Gastroesophageal sphincter (tissue), 4 donors: ENCODE measurements around the gene GSTCD. TPM values are rescaled to one million over a fixed set of nuclear protein-coding genes. Genes with fewer than 3 reads are reported as not detected.
"Not testable (repeated sequence)": the region's sequence is repeated elsewhere in the genome, so short reads cannot be mapped to it uniquely, and the experiment has no call there.

Experiments
- ATAC-seq: fragments of 150-250 bp; one replicate; pipeline ENCODE4 v1.9.1; 2016; ENCODE audit warnings: mild to moderate bottlenecking, moderate library complexity
- H3K27ac ChIP-seq, 4 donors: fragments of 200-600 bp; sonication (generic) in 3 of 4; 1 replicate in 3 of 4; 2 replicates in 1 of 4; pipeline ENCODE4 v1.5.1; 2016 to 2019
- H3K27me3 ChIP-seq: fragments of 200-600 bp; sonication (generic); one replicate; pipeline ENCODE4 v1.5.1; 2019
- H3K36me3 ChIP-seq, 2 donors: fragments of 200-600 bp; sonication (generic); one replicate each; pipeline ENCODE4 v1.5.1; 2019; ENCODE audit warnings: control low read depth in 1 of 2
- H3K4me1 ChIP-seq, 3 donors: fragments of 200-600 bp; sonication (generic); 1 replicate in 2 of 3; 2 replicates in 1 of 3; pipeline ENCODE4 v1.5.1; 2016 to 2019; ENCODE audit warnings: control low read depth in 2 of 3
- H3K4me3 ChIP-seq, 2 donors: fragments of 200-600 bp; sonication (generic); one replicate each; pipeline ENCODE4 v1.5.1; 2019; ENCODE audit warnings: mild to moderate bottlenecking in 1 of 2, moderate library complexity in 1 of 2
- H3K9me3 ChIP-seq, 3 donors: fragments of 200-600 bp; sonication (generic); one replicate each; pipeline ENCODE4 v1.5.1; 2017 to 2019; ENCODE audit warnings: control low read depth in 2 of 3
- CTCF ChIP-seq, 4 experiments: fragments of 200-600 bp in 2 of 4; fragments of 450-650 bp in 2 of 4; sonication (generic) in 1 of 4; IDR thresholded peaks; one replicate each; pipeline ENCODE4 v1.5.1; 2017 to 2019; ENCODE audit warnings: antibody characterized with exemption in 4 of 4, mild to moderate bottlenecking in 2 of 4, moderate library complexity in 2 of 4
- EP300 ChIP-seq: sonication (generic); formaldehyde crosslinking; IDR thresholded peaks from one replicate; pipeline ENCODE4 v1.6.1; 2017; ENCODE audit warnings: antibody characterized with exemption, mild to moderate bottlenecking
- POLR2A ChIP-seq, 2 donors: fragments of 450-650 bp; IDR thresholded peaks; one replicate each; pipeline ENCODE4 v1.6.1; 2017; ENCODE audit warnings: antibody characterized with exemption in 2 of 2, mild to moderate bottlenecking in 2 of 2, moderate library complexity in 1 of 2
- POLR2AphosphoS5 ChIP-seq: sonication (generic); formaldehyde crosslinking; IDR thresholded peaks from one replicate; pipeline ENCODE4 v1.6.1; 2017; ENCODE audit warnings: antibody characterized with exemption
- WGBS, 2 donors: methylation state at CpG; one replicate each; pipeline ENCODE4 v1.1.5; 2018; ENCODE audit warnings: low coverage in 1 of 2; 5-methylcytosine and 5-hydroxymethylcytosine counted together
- total RNA-seq, 4 donors: library from RNA; depleted of rRNA; stranded (reverse); fragments of >200 nt; gene quantifications; one replicate each; pipeline ENCODE4 v1.1.0, GENCODE V29; 2016

The GSTCD gene
- total RNA-seq, 4 donors from 2014 or later = 11.1 to 12.9 (median 12.2) TPM

GRCh38 chr4:105845559-105845958 lies 137.0 kb downstream of the GSTCD start:
- Histone ChIP-seq H3K36me3 (peaks cover 0 to 7% of the 10 kb centered on the region in 2 donors), H3K9me3 (no peaks in the 10 kb centered on the region), H3K4me1 (no peaks in the 10 kb centered on the region), H3K27me3 (no peaks in the 10 kb centered on the region), H3K4me3 (no peak overlapping the region), H3K27ac (no peak overlapping the region)
- 73 to 88% methylated on average over 1 to 3 of the region's 3 CpGs for WGBS, 2 donors
- ATAC-seq = no peak
- TF ChIP-seq EP300 (no peak), CTCF (IDR thresholded peaks at IDR 0.05) (no peak), POLR2AphosphoS5 (no peak), POLR2A (IDR thresholded peaks at IDR 0.05) (no peak)

GRCh38 chr4:105848359-105848758 lies 139.8 kb downstream of the GSTCD start:
- H3K36me3 ChIP-seq, H3K4me1 ChIP-seq, ATAC-seq, H3K4me3 ChIP-seq, H3K27ac ChIP-seq, H3K27me3 ChIP-seq, H3K9me3 ChIP-seq: not testable (repeated sequence)
- WGBS, 2 donors = 80 to 100% methylated on average over 1 to 2 of the region's 6 CpGs

GRCh38 chr4:105851196-105851595 lies 142.6 kb downstream of the GSTCD start:
- 91 to 93% methylated on average over 3 of the region's 3 CpGs for WGBS, 2 donors

GRCh38 chr4:105852230-105852629 lies 143.6 kb downstream of the GSTCD start:
- H3K4me3 ChIP-seq, H3K9me3 ChIP-seq, H3K36me3 ChIP-seq, H3K27me3 ChIP-seq, ATAC-seq, H3K27ac ChIP-seq, H3K4me1 ChIP-seq: not testable (repeated sequence)
- 92 to 95% methylated on average over 2 of the region's 2 CpGs for WGBS, 2 donors

More at GRCh38 chr4:105851196-105851595, 142.6 kb downstream of the GSTCD start:
- Histone ChIP-seq H3K4me1 (no peaks in the 10 kb centered on the region), H3K4me3 (no peak overlapping the region), H3K9me3 (peaks cover 0 to 7% (median 0%) of the 10 kb centered on the region in 3 donors), H3K27me3 (no peaks in the 10 kb centered on the region), H3K36me3 (no peaks in the 10 kb centered on the region), H3K27ac (no peak overlapping the region)
- TF ChIP-seq CTCF (IDR thresholded peaks at IDR 0.05) (no peak), POLR2A (IDR thresholded peaks at IDR 0.05) (no peak), POLR2AphosphoS5 (no peak), EP300 (no peak)
- ATAC-seq = no peak

- Histone ChIP-seq H3K36me3 (peaks cover 0 to 4% of the 10 kb centered on the region in 2 donors), H3K27me3 (no peaks in the 10 kb centered on the region), H3K4me1 (no peaks in the 10 kb centered on the region), H3K4me3 (no peak overlapping the region), H3K27ac (no peak overlapping the region), H3K9me3 (peaks cover 0 to 13% (median 0%) of the 10 kb centered on the region in 3 donors)
- TF ChIP-seq POLR2AphosphoS5 (no peak), POLR2A (IDR thresholded peaks at IDR 0.05) (no peak), EP300 (no peak), CTCF (IDR thresholded peaks at IDR 0.05) (no peak)
- no peak for ATAC-seq
- 94 to 100% methylated on average over 2 of the region's 10 CpGs for WGBS, 2 donors
Observed at GRCh38 chr4:105858466-105859040, 150.0 kb downstream of the GSTCD start.

GRCh38 chr4:105859233-105859632 lies 150.6 kb downstream of the GSTCD start:
- H3K9me3 ChIP-seq = peaks cover 0 to 13% (median 0%) of the 10 kb centered on the region in 3 donors
- no peak overlapping the region for H3K27ac ChIP-seq

More at GRCh38 chr4:105859233-105859632, 150.6 kb downstream of the GSTCD start:
- H3K27me3 ChIP-seq = no peaks in the 10 kb centered on the region
- H3K4me1 ChIP-seq = no peaks in the 10 kb centered on the region
- no peak for ATAC-seq
- 13 to 18% methylated on average over 1 of the region's 1 CpG for WGBS, 2 donors
- peaks cover 0 to 4% of the 10 kb centered on the region in 2 donors for H3K36me3 ChIP-seq
- TF ChIP-seq POLR2A (IDR thresholded peaks at IDR 0.05) = no peak
- no peak for TF ChIP-seq POLR2AphosphoS5
- TF ChIP-seq CTCF (IDR thresholded peaks at IDR 0.05) = no peak
- no peak for TF ChIP-seq EP300
- H3K4me3 ChIP-seq = no peak overlapping the region
